HG03432 (cell line): ENCODE measurements around the gene LCN2.

Experiments
- ATAC-seq: cut with Tn5 transposase; IDR thresholded peaks from one replicate; pipeline ENCODE4 v1.9.1; 2021; ENCODE audit warnings: mild to moderate bottlenecking, moderate library complexity; ENCODE audit not compliant: unreplicated experiment

Gene LCN2

DNA sequence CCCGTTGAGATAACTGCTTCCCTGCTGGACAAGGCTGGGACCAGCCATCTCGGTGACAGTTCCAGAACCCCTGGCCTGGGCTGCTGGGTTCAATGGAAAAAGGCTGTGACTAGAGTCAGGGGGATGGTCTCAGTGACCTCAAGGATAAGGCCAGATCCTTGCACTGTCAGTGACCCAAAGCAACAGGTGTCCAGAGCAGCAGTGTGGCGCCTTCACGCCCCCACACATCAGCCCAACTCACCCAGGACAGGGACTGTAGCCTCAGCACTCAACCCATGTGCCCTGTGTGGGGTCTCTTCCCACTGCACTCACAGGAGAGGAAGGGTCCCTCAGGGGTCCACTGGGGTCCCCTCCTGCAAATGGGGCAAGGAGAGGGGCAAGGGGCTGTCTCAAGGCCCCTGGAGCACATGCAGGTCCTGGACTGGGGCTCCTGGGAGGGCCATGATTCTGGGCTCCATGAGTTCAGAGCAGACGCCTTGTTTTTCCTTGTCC, 698 bp upstream of the LCN2 start:
- no peak for ATAC-seq

DNA sequence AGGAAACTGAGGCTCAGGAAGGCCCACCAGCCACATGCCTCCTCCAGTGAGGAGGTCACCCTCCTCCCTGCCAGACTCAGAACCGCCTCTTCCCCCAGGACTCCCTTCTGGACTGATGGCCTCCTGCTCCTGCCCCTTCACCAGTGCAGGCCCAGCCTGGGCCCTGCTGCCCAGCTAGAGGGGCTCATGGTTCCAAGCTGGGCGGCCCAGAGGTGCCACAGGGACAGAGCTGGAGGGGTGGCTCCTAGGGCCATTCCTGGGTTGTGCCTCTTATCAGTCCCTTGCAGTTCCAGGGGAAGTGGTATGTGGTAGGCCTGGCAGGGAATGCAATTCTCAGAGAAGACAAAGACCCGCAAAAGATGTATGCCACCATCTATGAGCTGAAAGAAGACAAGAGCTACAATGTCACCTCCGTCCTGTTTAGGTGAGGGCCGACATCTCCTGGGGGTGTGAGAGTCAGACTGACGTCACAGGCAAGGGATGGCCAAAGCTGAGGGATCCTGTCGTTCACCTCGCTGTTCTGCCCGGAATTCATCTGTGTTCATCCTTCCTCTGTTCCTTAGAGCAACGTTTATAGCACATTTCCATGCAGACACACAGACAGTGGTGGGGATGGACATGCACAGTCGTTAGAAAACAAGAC, 819 bp downstream of the LCN2 start:
- ATAC-seq = no peak

DNA sequence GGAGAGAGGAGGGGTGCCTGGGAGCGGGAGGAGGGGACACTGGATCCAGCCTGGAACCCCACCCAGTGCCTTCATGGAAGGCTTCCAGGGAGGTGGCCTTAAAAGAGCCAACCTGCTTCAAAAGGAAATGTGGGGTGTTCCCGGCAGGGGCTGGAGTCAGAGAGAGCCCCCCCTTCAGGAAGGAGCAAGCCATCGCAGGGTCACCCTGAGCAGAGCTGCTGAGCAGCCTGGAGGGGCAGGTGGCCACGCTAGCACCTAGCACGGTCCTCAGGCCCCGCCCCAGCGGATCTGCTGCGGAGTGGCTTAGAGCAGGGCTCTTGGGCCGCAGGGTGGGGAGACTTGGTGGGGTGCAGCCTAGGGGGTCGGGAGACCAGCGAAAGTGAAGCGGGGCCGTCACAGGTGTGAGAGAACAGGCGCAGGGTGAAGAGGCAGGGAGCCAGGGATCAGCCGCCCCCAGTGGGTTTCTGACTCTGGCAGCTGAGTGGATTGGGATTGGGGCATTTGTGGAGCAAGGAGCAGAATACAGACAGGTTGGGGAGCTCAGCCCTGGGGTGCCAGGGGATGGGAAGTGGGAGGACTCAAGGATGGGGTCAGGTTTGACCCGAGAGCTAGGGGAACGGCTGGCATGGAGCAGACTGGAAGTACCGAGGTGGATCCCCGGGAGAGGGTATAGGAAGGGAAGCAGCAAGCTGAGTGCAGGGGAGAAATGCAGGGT, 1.5 kb downstream of the LCN2 start:
- no peak for ATAC-seq

DNA sequence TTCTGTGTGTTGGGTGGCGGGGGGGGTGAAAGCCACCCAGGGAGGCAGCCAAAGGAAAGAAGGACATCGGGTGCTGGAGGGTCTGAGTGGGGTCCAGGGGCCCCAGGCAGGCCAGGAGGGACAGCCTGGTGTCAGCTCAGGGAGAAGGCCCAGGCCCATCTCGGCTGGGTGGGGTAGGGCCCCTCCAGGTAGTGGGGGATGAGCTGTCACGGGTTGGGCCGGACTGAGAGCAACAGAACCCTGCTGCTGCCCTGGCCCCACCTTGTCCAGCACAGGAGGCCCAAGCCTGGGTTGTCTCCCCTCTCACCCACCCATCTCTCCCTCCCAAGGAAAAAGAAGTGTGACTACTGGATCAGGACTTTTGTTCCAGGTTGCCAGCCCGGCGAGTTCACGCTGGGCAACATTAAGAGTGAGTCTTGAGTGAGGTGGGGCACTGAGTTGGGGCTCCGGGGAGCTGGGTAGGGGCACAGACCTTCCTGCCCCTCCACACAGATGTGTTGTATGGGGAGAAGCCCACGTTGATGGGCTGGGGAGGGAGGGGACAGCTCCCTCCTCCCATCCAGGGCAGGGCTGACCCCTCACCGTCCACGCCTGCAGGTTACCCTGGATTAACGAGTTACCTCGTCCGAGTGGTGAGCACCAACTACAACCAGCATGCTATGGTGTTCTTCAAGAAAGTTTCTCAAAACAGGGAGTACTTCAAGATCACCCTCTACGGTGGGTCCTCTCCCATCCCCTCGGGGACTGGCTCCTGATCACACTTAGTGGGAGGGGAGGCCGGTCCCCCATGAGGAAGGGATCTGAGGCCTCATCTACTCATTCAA, 2.3 kb downstream of the LCN2 start:
- ATAC-seq = no peak

DNA sequence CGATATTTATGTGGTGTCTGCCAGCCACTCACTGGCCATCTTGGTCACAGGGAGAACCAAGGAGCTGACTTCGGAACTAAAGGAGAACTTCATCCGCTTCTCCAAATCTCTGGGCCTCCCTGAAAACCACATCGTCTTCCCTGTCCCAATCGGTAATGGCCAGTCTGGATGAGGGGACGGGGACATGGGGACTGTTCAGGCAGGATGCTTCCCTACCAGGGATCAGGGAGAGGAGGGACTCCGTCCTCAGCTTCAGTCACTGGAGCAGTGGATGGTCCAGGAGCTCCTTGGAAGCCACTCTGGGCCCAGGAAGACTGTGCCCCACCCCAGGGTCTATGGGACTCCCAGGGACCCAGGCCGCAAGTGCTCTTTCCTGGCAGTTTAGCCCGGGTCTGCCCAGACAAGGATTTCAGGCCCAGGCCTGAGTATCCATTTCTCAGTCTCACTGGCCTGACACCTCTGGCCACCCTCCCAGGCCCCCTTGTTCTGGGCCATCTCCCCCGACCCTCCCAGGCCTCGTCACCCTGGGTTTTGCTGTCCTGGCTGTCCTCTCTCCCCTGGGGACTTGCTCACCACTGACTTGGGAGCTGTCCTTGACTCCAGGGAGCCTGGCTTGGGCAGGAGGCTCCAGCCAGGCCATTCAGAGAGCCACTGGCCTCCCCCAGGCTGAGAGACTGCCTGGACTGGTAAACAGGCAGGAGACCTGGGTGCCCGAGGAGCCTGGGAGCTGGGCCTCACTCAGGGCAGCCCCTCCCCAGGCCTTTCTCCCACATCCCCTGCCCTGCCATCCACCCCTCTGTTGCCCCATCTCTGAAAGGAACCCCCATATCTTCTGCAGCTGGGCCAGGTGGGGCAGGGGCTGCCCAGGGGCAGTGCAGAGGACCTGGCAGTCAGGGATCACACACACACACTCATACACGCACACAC, 3.1 kb downstream of the LCN2 start:
- no peak for ATAC-seq

DNA sequence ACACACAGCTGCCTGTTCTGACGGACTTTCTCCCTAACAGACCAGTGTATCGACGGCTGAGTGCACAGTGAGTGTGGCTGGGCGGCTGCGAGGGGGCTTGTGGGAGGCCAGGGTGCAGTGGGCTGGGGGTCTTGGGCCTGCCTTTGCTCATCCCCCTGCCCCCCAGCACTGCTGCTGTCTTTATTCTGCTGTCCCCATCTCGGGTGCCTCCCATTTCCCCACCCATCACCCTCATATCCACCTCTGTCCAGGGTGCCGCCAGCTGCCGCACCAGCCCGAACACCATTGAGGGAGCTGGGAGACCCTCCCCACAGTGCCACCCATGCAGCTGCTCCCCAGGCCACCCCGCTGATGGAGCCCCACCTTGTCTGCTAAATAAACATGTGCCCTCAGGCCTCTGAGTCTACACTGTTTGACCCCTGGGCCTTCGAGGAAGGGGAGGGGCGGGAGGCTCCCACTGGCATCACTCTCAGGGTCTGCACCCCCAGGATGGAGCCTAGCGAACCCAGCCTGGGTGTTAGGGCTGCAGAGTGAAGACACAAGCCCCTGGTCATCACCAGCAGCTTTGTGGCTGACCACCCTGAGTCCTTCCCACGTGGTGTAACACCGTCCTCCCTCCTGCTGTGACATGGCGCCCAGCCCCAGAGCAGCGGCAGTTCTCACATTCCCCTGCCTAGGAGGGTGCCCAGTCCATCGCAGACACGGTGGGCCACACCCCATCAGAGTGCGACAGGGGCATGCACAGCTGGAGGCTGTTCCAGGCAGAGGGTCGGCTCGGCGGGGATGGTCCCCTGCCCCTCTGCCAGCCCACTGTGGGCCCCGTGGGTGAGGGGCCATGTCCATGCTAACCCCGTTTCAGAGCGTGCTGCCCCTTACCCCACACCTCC, 4.0 kb downstream of the LCN2 start:
- ATAC-seq = no peak

DNA sequence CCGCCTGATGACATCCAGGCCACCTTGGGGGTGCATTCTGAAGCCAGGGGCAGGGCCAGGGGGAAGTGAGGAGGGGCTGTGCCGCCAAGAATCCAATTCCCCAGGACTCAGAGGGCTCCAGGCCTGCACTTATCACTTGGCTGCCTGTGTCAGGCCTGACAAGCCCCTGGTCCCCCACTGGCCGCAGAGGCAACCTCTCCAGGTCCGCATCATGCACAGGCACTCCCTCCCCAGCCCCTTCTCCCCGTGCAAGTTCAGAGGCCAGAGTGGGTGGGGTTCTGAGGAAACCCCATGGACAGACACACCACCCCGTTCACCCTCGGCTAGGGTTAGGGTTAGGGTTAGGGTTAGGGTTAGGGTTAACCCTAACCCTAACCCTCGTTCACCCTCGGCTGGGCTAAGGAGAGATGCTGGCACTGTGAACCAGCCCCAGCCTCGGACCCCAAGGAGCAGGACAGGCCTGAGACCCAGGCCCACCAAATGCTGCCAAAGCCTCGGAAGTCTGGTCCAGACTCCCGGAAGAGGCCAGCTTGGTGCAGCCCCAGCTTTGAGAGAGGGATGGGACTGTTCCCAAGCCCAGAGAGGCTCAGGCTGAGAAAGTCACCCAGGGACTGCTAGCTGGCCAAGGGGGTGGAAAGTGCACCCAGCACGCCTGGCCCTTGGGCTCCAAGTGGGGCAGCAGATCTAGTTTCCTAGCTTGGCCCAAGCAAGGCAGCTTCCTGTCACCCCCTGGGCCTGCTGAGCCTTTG, 4.9 kb downstream of the LCN2 start:
- no peak for ATAC-seq

DNA sequence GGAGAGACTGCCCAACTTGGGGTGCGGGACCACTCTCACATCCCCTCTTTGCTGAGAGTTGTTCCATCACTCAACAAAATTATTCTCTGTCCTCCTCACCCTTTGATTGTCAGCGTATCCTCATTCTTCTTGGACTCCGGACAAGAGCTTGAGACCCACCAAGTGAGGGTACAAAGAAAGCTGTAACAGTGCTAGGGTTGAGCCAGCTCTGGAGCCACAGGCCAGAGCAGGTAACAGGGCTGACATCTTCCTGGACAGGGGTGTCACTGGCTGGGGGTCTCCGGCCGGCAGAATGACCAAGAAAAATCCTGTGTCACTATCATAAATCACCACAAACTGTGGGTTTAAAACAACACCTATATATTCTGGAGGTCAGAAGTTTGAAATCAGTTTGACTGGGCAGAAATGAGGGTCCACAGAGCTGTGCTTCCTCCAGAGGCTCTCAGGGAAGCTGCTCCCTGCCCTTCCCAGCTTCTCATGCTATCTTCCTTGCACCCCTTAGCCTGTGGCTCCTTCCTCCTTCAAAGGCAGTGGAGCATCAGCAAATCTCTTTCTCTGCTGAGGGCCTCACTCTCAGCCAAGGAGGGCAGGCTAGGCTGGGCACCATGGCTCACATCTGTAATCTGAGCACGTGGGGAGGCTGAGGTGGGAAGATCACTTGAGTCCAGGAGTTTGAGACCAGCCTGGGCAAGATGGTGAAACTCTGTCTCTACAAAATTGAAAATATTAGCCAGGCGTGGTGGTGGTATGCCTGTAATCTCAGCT, 6.7 kb downstream of the LCN2 start:
- ATAC-seq = no peak

DNA sequence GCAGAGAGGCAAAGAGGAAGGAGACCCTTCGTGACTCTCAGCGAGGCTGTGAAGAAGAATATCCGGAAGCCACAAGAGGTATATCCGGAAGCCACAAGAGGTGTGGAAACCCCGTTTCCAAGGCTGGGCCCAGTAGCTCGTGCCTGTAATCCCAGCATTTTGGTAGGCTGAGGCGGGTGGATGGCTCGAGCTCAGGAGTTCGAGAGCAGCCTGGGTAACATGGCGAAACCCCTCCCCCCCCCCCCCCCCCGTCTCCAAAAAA, 10.2 kb downstream of the LCN2 start:
- no peak for ATAC-seq

DNA sequence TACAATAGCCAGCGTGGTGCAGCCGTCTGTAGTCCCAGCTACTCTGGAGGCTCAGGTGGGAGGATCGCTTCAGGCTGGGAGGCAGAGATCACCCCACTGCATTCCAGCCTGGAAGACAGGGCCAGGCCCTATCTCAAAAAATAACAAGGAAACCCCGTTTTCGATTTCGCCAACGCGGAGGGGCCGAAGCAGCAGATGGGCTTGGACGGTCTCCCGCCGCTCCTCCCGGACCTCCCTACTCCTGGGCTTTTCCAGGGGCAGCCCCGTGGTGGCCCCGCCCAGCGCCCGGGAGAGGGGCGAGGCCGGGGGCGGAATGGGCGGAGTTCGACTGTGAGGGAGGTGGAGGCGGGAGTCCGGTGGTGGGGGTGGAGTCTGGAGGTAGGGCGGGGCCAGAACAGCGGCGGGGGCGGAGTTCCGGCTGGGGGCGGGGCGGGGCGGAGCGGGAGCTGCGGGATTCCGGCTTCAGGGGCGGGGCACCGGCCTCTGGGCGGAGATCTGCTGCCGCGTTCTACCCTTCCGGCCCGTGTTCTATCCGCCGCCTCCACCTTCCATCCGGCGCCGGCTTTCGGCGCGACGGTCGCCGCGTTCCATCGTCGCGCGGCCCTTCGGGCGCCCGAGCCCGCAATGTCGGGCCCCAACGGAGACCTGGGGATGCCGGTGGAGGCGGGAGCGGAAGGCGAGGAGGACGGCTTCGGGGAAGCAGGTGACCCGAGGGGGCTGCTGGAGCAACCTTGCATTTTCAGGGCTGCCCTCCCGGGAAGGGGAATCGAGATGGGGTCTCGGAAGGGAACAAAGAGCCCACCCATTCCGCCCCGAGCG, 10.7 kb downstream of the LCN2 start, which contains the start of gene BBLN:
Gene BBLN, plus strand, starts transcription at position 482 of the 819 bp plus-strand sequence. Its CDS starts 143 bp downstream, at position 625.
- peak; percentile 79 for ATAC-seq

DNA sequence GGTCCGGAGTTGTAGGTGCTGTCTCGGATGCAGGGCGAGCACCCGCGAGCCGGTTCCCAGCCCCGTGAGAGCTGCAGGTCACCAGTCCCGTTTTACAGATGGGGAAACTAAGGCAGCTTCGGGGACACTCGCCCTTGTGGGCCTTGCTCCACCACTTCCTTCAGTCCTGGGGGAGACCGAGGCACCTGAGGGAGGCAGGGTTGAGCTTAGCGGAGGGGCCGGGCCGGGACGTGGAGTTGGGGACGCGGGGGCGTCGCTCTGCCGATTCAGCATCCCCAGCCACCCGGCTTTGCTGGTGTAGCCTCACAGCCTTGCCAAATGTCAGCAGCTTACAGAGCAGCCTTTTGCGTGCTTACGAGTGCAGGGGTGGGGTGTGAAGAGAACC, 11.3 kb downstream of the LCN2 start:
- peak; percentile 18 for ATAC-seq

DNA sequence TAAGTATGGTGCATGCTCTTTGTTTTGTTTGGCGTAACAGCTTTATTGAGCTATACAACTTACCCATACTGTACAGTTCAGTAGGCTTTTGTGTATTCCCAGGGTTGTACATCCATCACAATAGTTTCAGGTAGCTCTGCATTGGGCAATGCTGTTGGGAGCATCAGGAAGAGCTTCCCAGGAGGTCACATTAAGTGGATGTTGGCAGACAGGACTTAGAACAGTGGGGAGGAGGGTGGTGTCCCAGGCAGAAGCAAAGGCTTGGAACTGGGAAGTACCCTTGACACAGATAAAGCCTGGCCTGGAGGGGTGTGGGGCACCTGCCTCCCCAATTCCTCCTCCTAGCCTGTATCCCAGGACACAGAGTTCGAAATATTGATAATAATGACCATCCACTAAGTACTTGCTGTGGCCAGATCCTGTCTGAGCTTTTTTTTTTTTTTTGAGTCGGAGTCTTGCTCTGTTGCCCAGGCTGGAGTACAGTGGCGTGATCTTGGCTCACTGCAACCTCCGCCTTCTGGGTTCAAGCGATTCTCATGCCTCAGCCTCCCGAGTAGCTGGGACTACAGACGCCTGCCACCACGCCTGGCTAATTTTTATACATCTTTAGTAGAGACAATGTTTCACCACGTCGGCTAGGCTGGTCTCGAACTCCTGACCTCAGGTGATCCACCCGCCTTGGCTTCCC, 12.1 kb downstream of the LCN2 start:
- ATAC-seq = no peak

DNA sequence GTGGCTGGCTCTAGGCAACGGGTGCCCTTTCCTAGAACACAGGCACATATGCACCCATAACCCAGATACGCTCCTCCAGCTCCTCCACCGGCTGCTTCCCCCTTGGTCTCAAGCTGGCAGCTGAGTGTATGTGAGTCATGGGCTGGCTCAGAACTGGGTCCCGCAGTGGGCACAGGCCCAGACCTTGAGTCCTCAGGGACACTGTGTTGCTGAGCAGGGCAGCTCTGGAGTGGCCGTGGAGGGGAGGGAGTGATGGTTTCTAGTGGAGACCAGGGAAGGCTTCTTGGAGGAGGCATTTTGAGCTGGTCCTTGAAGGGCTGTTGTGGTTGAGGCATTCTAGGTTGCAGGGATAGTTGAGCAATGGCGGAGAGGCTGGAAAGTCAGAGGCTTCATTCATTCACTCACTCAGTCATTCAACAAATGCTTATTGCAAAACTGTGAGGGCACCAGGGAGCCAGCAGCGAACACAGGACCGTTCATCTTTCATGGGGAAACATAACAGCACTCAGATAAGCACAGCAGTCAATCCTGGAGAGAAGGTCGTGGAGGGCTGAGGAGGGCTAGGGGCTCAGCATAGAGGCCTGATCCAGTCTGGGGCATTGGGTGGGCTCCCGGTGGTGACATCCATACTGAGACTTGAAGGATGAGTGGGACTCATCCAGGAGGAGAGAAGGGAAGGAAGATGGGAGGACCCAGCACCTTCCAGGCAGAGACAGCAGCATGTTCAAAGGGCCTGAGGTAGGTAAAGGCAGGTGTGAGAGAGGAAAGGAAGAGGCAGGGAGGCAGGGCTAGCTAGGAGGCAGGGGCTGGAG, 13.2 kb downstream of the LCN2 start:
- no peak for ATAC-seq

DNA sequence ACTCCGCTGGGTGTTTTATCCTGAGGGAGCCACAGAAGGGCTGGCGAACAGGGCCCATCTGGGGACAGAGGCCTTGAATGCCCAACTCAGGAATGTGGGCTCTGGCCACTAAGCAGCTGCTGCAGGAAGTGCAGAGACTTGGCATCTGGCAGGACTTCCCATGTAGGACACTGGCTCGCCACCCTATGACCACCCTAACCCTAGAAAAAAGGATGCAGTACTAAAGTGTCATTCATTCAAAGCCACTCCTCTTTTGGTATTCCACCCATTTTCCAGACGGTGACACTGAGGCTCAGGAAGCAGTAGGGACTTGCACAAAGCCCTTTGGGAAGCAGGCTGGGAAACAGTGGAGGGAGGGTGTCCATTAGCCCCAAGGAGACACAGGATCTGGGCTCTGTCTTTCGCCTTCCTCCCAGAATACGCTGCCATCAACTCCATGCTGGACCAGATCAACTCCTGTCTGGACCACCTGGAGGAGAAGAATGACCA, 13.8 kb downstream of the LCN2 start:
- no peak for ATAC-seq

DNA sequence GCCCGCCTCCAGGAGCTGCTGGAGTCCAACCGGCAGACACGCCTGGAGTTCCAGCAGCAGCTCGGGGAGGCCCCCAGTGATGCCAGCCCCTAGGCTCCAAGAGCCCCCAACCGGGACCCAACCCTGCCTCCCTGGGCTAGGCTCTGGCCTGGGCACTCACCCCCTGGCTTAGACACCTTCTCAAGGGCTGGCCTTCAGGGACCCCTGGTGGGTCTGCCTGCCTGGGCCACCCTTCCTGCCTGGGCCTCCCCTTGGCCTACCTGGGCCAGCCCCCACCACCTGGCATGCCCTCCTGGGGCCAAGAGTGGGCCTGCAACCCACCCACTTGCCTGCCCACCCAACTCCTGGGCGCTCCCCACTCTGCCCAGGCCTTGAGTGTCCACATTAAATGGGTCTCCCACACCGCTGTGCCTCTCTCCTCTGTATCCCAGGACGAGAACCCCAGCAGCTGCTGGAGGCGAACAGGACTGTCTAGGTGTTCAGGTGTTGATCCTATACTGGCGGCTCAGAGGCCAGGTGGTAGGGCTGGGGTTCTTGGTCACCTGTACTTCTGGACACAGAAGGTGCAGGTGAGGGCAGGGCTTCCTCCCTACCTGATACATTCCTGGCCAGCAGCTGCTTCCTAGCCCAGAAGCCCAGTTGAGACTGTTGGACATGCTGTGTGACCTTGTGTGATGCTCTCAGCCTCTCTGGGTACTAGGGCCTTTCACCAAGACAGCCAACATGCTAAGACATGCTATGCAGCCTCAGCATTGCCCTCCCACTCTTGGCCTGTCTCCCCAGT, 14.5 kb downstream of the LCN2 start:
- no peak for ATAC-seq
